ENCODE measurements around the gene C1QTNF9. TPM values are rescaled to one million over a fixed set of nuclear protein-coding genes. Genes with fewer than 3 reads are reported as not detected.

Gene C1QTNF9
- total and polyA plus RNA-seq, 9 of the 15 experiments (the other 6 are each of a cell fraction or from before 2014, with no cell fraction given), result not detected

DNA sequence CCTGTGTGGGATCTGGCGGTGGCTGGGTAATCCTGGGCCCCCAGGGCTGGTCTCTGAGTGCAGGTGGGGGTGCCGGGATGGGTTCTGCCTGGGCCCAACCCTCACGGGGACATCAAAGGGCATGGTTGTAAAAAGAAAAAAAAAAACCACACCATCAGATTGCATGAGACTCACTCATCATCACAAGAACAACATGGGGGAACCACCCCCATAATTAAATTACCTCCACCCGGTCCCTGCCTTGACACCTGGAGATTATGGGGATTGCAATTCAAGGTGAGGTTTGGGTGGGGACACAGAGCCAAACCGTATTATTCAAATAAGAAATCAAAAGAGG lies 14.3 kb downstream of the C1QTNF9 start:
- FAIRE-seq (no peak), DNase-seq (ENCODE audit: extremely low read depth in 1 of 4, low spot score in 3 of 4) (no peak), ATAC-seq (no peak)
- Histone ChIP-seq H3K4me3 (no peak overlapping the region), H3K36me3 (ENCODE audit: control insufficient read depth, insufficient read depth, low read length) (no peaks in the 10 kb centered on the region), H3K9ac (ENCODE audit: insufficient read depth in 1 of 2, low read depth in 2 of 2, low read length in 2 of 2) (no peak overlapping the region), H3K27me3 (ENCODE audit: control insufficient read depth in 2 of 2, insufficient read depth in 2 of 2, low read length in 2 of 2) (no peaks in the 10 kb centered on the region; a peak in 1 of 5 replicates), H3K27ac (ENCODE audit: extremely low read depth, low read depth, low read length) (no peak overlapping the region), H3K79me2 (ENCODE audit: control insufficient read depth, insufficient read depth, low read length) (no peaks in the 10 kb centered on the region), H3K4me1 (replicated peaks in 1 of 2; ENCODE audit: control insufficient read depth in 2 of 2, insufficient read depth in 2 of 2, low read length in 2 of 2) (no peaks in the 10 kb centered on the region), H3K4me2 (ENCODE audit: insufficient read depth, low read length) (no peak overlapping the region), H3K9me1 (ENCODE audit: control insufficient read depth, insufficient read depth, low read length) (no peaks in the 10 kb centered on the region), H4K20me1 (replicated peaks; ENCODE audit: control insufficient read depth, insufficient read depth, low read length) (no peaks in the 10 kb centered on the region), H3K9me3 (replicated peaks; ENCODE audit: control insufficient read depth, insufficient read depth, low read depth, low read length) (no peaks in the 10 kb centered on the region), H2AFZ (ENCODE audit: low read depth, low read length) (no peak overlapping the region)
- in situ Hi-C loops (cut with MboI) (no loop called here), intact Hi-C loops (cut with micrococcal nuclease) (no loop called here)
- no TSS peak for BruUV-seq (replicated peaks)
- ChIA-PET CTCF (ENCODE audit: low intra/inter-chr PET ratio) (no interaction called here), POLR2A (no interaction called here)
- TF ChIP-seq ZNF561 (CRISPR knock-in tag; conservative IDR thresholded peaks at IDR 0.05) (no peak), DMBX1 (CRISPR knock-in tag; IDR thresholded peaks at IDR 0.05; ENCODE audit: borderline replicate concordance) (no peak), TBL1XR1 (IDR thresholded peaks at IDR 0.05; ENCODE audit: low read length in 2 of 2) (no peak), HLTF (IDR thresholded peaks at IDR 0.05) (no peak), DIDO1 (tag; IDR thresholded peaks at IDR 0.05; ENCODE audit: low read depth) (no peak), XRCC4 (IDR thresholded peaks at IDR 0.05; ENCODE audit: extremely low read depth, insufficient read depth, insufficient read length) (no peak), SMAD3 (CRISPR knock-in tag; conservative IDR thresholded peaks at IDR 0.05) (no peak), FOXP1 (CRISPR knock-in tag; IDR thresholded peaks at IDR 0.05) (no peak), ZBED1 (IDR thresholded peaks at IDR 0.05) (no peak), PPARD (CRISPR knock-in tag; IDR thresholded peaks at IDR 0.05) (no peak)
- TF ChIP-seq, protein P1, sequence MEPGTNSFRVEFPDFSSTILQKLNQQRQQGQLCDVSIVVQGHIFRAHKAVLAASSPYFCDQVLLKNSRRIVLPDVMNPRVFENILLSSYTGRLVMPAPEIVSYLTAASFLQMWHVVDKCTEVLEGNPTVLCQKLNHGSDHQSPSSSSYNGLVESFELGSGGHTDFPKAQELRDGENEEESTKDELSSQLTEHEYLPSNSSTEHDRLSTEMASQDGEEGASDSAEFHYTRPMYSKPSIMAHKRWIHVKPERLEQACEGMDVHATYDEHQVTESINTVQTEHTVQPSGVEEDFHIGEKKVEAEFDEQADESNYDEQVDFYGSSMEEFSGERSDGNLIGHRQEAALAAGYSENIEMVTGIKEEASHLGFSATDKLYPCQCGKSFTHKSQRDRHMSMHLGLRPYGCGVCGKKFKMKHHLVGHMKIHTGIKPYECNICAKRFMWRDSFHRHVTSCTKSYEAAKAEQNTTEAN (CRISPR knock-in tag; IDR thresholded peaks at IDR 0.05), result no peak
- TF ChIP-seq, protein P2, sequence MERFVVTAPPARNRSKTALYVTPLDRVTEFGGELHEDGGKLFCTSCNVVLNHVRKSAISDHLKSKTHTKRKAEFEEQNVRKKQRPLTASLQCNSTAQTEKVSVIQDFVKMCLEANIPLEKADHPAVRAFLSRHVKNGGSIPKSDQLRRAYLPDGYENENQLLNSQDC (CRISPR knock-in tag; IDR thresholded peaks at IDR 0.05), result no peak
- TF ChIP-seq, protein P3, sequence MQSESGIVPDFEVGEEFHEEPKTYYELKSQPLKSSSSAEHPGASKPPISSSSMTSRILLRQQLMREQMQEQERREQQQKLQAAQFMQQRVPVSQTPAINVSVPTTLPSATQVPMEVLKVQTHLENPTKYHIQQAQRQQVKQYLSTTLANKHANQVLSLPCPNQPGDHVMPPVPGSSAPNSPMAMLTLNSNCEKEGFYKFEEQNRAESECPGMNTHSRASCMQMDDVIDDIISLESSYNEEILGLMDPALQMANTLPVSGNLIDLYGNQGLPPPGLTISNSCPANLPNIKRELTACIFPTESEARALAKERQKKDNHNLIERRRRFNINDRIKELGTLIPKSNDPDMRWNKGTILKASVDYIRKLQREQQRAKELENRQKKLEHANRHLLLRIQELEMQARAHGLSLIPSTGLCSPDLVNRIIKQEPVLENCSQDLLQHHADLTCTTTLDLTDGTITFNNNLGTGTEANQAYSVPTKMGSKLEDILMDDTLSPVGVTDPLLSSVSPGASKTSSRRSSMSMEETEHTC (IDR thresholded peaks at IDR 0.05), result no peak
- TF ChIP-seq, protein P4, sequence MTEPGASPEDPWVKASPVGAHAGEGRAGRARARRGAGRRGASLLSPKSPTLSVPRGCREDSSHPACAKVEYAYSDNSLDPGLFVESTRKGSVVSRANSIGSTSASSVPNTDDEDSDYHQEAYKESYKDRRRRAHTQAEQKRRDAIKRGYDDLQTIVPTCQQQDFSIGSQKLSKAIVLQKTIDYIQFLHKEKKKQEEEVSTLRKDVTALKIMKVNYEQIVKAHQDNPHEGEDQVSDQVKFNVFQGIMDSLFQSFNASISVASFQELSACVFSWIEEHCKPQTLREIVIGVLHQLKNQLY (CRISPR knock-in tag; conservative IDR thresholded peaks at IDR 0.05), result no peak
- TF ChIP-seq, protein P5, sequence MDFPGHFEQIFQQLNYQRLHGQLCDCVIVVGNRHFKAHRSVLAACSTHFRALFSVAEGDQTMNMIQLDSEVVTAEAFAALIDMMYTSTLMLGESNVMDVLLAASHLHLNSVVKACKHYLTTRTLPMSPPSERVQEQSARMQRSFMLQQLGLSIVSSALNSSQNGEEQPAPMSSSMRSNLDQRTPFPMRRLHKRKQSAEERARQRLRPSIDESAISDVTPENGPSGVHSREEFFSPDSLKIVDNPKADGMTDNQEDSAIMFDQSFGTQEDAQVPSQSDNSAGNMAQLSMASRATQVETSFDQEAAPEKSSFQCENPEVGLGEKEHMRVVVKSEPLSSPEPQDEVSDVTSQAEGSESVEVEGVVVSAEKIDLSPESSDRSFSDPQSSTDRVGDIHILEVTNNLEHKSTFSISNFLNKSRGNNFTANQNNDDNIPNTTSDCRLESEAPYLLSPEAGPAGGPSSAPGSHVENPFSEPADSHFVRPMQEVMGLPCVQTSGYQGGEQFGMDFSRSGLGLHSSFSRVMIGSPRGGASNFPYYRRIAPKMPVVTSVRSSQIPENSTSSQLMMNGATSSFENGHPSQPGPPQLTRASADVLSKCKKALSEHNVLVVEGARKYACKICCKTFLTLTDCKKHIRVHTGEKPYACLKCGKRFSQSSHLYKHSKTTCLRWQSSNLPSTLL (IDR thresholded peaks at IDR 0.05), result no peak
- 3% methylated on average over 4 of the region's 5 CpGs for WGBS (ENCODE audit: insufficient coverage, low coverage, missing lambda C conversion rate)
